Colonic mucosa (tissue), 4 donors: Measurements from ENCODE around the gene PTOV1. TPM values are rescaled to one million over a fixed set of nuclear protein-coding genes. Genes with fewer than 3 reads are reported as not detected.

Experiments
- DNase-seq: peaks from one replicate; pipeline ENCODE4 v3.0.0-alpha.2; 2020
- H3K27ac ChIP-seq: fragments of 200-600 bp; one replicate; pipeline ENCODE4 v1.8.0; 2021
- H3K27me3 ChIP-seq: fragments of 200-600 bp; one replicate; pipeline ENCODE4 v1.8.0; 2021
- H3K36me3 ChIP-seq: fragments of 200-600 bp; one replicate; pipeline ENCODE4 v1.8.0; 2021
- H3K4me1 ChIP-seq: fragments of 200-600 bp; one replicate; pipeline ENCODE4 v1.8.0; 2021; ENCODE audit warnings: mild to moderate bottlenecking
- H3K4me3 ChIP-seq: fragments of 200-600 bp; one replicate; pipeline ENCODE4 v1.8.0; 2021
- H3K9ac ChIP-seq, 2 donors: one replicate each; pipeline ENCODE4 v1.7.0; 2013; ENCODE audit warnings: control low read depth in 2 of 2, low read depth in 2 of 2, low read length in 2 of 2
- H3K9me3 ChIP-seq: fragments of 200-600 bp; one replicate; pipeline ENCODE4 v1.8.0; 2021
- CTCF ChIP-seq: fragments of 200-600 bp; IDR thresholded peaks from one replicate; pipeline ENCODE4 v1.8.0; 2022; ENCODE audit warnings: antibody characterized with exemption, mild to moderate bottlenecking
- intact Hi-C: fragments of 100-400 bp; cut with DNase I; formaldehyde crosslinking; loops from one replicate; pipeline ENCODE4 v1.14.1; 2022
- total RNA-seq, 2 donors: library from RNA; stranded (reverse); fragmentation: NEBNext Ultra II Directional in 1 of 2; extraction: Animal tissue kit (Norgen Biotek cat#: 25700) in 1 of 2; gene quantifications; one replicate each; pipeline ENCODE4 v1.2.1, GENCODE V29; 2021
- donor health status: healthy.
- donor health status: DM: no; HTN: no; CAD: no.
- donor health status: DM: no; HTN: no; CAD: no.

The PTOV1 gene
- total RNA-seq, 2 donors from 2014 or later = 109 to 128 TPM

- peak within 1 kb of the TSS; percentile 91 for H3K27ac ChIP-seq
- peaks cover 22% of the 10 kb centered on the region for H3K4me1 ChIP-seq
- H3K36me3 ChIP-seq = no peaks in the 10 kb centered on the region
- peak within 1 kb of the TSS; percentile 89 to 90 for H3K9ac ChIP-seq
- peak; percentile 91 for DNase-seq
- peak within 1 kb of the TSS; percentile 68 for H3K4me3 ChIP-seq
- H3K27me3 ChIP-seq = no peaks in the 10 kb centered on the region
- no peak for TF ChIP-seq CTCF
- intact Hi-C loops = loop anchor here (10.0 kb wide), 1 partner anchor 52 kb away; the partner anchor contains the start of genes FUZ and MED25
- no peaks in the 10 kb centered on the region for H3K9me3 ChIP-seq
Measured at GRCh38 chr19:49866933-49867782, 16.2 kb downstream of the PTOV1 start, which contains the start of gene PNKP. TSS of gene PNKP (minus strand) at chr19:49867576. CDS start at chr19:49867204, 372 bp downstream.

GRCh38 chr19:49869009-49869483 lies 18.1 kb downstream of the PTOV1 start:
- Histone ChIP-seq H3K4me1 (peaks cover 22% of the 10 kb centered on the region), H3K36me3 (no peaks in the 10 kb centered on the region), H3K27ac (peak overlapping the region; percentile 91), H3K9me3 (no peaks in the 10 kb centered on the region), H3K27me3 (no peaks in the 10 kb centered on the region), H3K9ac (peak overlapping the region; percentile 30 to 31), H3K4me3 (peak overlapping the region; percentile 22)
- intact Hi-C loops = loop anchor here (10.0 kb wide), 1 partner anchor 54 kb away; the partner anchor contains the start of genes FUZ and MED25
- TF ChIP-seq CTCF = no peak
- DNase-seq = no peak

- intact Hi-C loops = loop anchor here (10.0 kb wide), 1 partner anchor 55 kb away; the partner anchor contains the start of genes FUZ and MED25
- no peaks in the 10 kb centered on the region for H3K36me3 ChIP-seq
- peaks cover 22% of the 10 kb centered on the region for H3K4me1 ChIP-seq
- no peak for TF ChIP-seq CTCF
- H3K27me3 ChIP-seq = no peaks in the 10 kb centered on the region
- H3K9me3 ChIP-seq = no peaks in the 10 kb centered on the region
- H3K27ac ChIP-seq = peak overlapping the region; percentile 91
- H3K4me3 ChIP-seq = peak overlapping the region; percentile 55
- DNase-seq = peak; percentile 97
- H3K9ac ChIP-seq = peak overlapping the region; percentile 71 to 90
Measured at GRCh38 chr19:49869484-49870308, 18.7 kb downstream of the PTOV1 start.

GRCh38 chr19:49870309-49870901 lies 19.4 kb downstream of the PTOV1 start:
- Histone ChIP-seq H3K4me3 (peak overlapping the region; percentile 55), H3K27ac (peak overlapping the region; percentile 91), H3K9ac (peak overlapping the region; percentile 71 to 90), H3K27me3 (no peaks in the 10 kb centered on the region), H3K4me1 (peaks cover 17% of the 10 kb centered on the region), H3K36me3 (no peaks in the 10 kb centered on the region), H3K9me3 (no peaks in the 10 kb centered on the region)
- DNase-seq = no peak
- intact Hi-C loops = no loop called here
- no peak for TF ChIP-seq CTCF
